ENCODE results near the gene S1PR4.
"Not testable (repeated sequence)": the region's sequence is repeated elsewhere in the genome, so short reads cannot be mapped to it uniquely, and the experiment has no call there.

Gene S1PR4

DNA sequence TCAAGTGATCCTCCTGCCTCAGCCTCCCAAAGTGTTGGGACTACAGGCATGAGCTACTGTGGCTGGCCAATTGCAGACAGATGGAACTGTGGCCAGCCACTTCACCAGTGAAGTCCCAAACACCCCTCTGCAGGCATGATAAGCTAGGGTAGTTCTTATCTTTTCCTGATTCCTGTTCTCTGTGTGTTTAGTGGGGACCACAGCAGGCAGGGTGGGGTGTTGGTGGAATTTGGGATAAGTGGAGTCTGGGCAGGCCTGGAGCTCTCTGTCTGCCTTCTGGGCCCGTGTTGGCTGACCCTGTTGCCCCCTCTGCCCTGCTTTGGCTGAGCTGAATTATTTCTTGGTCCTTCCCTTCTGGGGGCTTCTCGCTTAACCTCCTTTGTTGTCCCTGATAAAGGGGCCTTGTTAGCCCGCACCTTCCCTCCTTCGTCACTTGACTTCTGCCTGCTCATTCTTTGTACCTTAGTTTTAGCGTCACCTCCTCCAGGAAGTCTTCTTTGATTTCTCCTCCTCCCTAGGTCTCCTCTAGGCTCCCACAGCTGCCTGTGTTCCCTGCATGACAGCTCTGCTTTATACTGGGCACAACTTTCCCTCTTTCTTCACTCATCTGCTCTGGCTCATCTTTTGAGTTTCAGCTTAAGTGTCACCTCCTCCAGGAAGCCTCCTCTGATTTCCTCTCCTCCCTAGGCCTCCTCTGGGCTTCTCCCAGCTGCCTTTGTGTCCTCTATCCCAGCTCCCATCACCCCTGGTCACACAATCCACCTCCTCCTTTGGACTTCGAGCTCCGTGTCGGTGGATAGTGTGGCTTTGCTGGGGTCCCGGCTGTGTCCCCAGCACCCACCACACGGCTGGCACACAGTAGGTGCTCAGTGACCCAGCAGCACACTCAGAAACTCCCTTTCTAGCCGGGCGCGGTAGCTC lies 5.4 kb downstream of the S1PR4 start:
- no peak for DNase-seq (ENCODE audit: low spot score)

DNA sequence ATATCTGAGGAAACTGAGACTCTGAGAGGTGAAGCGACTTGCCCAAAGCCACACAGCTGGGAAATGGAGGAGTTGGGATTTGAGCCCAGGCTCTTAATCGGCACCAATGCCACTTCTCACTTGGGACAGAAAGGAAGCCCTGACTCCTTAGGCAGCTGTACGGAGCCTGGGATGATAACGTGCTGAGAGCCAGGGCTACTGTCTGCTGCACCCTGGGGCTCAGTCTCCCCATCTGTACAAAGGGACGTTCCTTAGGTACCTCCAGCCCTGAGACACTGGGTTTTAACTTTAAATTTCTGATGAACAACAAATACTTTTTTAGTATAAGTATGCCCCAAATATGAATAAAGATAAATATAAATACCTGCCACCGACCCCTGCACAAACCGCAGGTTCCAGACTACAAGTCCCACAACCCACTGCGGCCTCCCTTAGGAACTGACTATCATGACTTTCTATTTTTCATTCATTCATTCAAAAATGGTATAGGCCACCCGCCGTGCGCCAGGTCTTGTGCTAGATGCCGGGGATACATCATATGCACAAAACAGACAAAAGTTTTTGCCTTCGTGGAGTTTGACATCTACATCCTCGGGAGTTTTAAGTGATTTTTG lies 6.4 kb downstream of the S1PR4 start:
- peak; percentile 65 for DNase-seq (ENCODE audit: low spot score)

DNA sequence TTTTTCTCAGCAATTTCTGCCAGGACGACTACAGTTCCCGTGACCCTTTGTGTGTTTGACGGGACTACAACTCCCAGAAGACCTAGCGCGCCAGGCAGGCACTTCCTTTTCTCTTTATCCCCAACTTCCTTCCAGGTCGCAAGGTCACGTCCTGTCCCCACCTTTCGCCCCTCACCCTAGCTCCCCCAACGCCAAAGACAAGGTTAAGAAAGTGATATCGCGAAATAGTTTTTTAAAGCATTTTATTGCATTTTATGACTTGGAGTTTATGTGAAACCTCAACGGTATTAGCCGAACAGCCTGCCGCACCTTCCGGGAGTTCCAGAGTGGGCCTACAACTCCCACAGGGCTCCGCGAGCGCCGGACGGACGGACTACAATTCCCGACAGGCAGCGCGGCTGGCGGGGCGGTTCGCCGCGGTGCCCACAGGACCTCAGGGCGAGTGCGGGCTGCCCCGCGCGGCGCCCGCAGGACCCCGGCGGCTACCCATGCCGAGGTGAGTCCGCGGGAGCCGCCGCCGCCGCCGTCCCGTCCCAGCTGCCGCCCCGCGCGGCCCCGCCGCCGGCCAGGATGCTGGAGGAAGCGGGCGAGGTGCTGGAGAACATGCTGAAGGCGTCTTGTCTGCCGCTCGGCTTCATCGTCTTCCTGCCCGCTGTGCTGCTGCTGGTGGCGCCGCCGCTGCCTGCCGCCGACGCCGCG lies 7.0 kb downstream of the S1PR4 start, which contains the start of gene NCLN:
NCLN (plus strand) TSS at position 470 of the 699 bp plus-strand sequence; CDS start at position 571, 101 bp downstream.
- peak; percentile 96 for DNase-seq (ENCODE audit: low spot score)

DNA sequence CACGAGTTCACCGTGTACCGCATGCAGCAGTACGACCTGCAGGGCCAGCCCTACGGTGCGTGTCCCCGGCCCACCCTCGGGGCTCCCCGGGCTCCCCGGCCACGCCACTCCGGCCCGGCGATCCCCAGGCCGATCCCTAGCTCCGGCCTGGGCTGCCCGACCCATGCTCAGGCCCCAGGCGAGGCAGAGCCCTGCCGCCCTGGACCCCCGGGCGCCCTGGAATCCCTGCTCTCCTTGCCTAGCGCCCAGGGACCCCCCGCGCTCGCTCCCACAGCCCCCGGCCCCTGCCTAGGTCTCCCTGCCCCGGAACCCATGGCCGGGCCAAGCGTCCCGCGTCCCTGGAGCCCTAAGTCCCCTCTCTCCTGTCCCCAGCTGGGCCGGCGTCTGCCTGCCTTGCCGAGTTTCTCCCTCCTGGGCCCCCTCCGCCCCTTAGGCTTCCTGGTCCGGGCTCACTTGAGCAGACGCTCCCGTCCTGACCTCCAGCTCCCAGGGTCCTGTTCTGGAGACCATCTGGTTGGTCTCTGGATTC lies 7.7 kb downstream of the S1PR4 start:
- no peak for DNase-seq (ENCODE audit: low spot score)

DNA sequence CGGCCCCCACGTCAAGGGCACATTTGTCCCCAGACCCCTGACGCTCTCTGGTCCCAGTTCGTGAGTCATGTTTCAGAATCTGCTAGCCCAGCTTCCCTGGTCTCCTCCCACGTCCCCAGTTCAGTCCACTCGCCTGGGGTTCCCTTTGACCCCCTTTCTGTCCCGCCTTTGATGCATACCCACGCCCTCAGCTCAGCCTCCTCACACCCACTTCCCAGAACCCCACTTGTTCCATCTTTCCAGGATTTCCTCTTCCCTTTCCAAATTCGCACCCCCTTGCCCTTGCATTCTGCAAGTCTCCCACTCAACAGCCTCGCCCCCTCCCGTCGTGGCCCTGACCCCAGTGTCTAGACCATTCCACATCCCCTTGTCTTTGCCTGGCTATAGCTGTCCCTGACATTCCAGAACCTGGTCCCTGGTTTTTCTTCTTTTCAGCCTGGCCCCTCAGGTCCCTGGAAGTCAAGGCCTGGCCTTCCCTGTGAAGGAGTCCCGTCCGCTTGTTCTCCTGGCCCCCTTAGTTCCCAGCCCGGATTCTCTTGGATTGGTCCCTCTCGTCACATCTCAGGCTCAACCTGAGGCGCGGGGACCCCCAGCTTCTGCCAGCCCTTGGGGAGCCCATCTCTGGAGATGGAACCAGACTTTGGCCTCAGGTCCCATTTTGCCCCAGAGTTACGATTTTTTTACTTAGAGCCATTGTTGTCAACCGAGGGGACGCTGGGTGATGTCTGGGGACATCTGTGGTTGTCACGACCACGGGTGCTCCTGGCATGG lies 8.5 kb downstream of the S1PR4 start:
- no peak for DNase-seq (ENCODE audit: low spot score)

DNA sequence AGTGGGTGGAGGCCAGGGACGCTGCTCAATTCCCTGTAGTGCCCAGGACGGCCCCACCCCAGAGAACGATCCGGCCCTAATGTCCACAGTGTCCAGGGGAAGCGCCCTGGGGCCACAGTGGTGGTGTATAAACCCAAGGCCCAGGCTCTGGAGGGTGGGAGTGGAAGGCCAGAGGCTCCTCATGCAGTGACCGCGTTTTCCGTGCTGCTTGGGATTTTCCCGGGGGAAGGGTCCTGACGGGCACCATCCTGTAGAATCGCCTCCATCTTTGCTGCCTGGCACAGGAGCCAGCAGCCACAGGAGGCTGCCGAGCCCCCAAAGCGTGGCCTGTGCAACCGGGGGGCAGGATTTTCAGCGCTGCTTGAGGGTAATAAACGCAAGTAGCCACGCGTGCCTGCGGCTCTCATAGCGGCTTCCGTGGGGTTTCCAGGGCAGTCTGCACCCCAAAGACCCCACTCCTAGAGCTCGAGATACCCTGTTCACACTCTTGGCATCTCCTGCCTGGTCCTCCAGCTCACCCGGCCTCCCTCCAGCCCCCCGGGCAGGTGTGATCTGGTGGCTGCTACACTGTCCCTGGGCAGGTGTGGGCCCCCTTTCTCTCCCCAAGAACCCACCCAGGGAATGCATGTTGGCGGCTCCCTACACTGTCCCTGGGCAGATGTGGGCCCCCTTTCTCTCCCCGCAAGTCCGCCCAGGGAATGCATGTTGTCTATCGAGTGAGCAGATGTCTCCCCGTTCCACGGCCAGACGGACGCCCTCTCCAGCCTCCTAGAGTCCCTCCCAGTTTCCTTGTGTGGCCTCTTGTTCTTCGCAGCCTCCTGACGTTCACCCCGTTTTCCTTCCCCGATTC lies 9.3 kb downstream of the S1PR4 start:
- DNase-seq (ENCODE audit: low spot score): no peak

DNA sequence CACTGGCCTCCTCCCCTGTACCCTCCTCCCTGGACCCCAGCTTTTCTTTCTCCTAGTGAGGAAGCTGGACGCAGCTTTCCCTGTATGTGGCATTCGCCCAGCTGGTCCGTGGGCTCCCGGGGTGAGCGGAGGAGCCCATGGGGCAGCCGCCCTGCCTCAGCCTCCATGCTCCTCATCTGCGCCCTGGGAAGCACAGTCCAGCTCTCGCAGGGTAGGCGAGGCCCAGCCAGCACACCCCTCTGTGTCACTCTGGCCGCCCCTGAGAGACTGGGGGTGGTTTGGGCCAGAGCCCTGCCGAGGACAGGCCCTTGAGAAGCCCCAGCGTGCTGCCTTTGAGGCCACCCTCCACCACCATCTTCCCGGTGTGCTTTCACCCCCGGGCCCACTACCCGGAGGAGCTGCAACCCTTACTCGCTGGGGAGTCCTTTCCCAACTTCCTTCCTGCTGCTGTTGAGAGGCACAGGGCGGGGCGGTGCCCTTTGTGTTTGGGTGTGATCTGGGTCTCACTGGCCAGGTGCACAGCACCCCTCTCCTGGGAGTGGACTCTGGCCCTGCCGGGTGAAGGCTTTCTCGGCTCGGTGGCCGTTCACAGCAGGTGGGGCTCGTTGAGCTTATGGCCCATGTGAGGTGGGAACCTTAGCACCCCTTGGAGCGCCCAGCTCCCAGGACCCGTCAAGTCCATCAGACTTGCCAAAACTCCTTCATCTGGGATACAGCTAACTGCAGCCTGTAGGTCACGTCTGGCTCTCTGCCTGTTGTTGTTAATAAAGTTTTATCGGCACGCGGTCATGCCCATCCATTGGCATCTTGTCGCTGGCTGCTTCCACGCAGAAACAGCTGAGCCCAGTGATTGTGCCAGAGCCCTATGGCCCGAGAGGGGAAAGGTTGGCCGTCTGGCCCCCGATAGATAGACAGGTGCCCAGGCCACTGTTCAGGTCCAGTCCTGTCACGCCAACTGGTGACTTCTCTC lies 10.3 kb downstream of the S1PR4 start:
- DNase-seq (ENCODE audit: low spot score): no peak

DNA sequence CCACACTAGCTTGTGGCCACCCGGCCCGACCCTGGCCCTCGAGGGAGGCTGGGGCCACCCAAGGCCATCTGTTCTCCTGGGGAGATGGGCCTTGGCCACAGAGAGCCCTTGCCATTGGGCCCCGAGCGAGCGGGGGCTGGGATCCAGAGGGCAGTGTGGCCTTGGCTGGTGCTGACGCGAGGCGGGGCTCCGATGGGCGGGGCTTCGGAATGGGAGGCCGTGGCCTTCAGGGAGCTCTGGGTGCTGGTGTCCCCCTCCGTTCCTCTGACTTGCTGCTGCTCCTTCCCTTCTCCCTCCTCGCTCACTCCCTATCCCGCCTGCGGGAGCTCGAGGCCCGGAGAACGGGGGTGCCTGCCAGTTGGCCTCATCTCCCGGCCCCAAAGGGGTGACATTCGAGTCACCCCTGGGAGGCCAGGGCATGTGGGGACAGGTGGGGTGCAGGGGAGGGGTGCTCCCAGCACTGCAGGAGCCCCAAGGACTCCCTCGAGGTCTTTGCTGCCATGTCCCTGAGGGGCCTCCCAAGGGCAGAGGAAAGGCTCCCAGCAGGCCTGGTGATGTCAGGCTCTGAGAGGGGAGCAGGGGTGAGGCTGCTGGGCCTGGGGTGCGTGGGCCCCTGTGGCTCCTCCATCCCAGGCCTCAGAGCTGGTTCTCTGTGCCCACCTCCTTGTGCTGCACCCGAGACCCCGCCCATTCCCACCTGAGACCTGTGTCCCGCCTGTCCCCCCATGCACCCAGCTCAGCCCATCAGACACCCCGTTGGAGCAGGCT lies 11.3 kb downstream of the S1PR4 start:
- no peak for DNase-seq (ENCODE audit: low spot score)

DNA sequence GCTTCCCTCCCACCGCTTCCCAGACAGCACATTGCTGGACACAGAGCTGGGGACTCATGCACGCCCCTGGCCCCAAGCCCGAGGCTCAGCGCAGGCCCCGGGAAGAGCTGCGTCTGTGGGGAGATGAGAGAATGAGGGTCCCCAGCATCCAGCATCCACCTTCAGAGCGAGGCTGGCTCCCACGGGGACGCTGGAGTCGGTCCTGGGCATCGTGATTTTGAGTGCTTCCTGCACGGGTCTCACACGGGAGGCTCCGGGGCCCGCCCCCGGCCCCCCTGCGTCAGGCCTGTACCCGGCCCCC lies 11.9 kb downstream of the S1PR4 start:
- no peak for DNase-seq (ENCODE audit: low spot score)

DNA sequence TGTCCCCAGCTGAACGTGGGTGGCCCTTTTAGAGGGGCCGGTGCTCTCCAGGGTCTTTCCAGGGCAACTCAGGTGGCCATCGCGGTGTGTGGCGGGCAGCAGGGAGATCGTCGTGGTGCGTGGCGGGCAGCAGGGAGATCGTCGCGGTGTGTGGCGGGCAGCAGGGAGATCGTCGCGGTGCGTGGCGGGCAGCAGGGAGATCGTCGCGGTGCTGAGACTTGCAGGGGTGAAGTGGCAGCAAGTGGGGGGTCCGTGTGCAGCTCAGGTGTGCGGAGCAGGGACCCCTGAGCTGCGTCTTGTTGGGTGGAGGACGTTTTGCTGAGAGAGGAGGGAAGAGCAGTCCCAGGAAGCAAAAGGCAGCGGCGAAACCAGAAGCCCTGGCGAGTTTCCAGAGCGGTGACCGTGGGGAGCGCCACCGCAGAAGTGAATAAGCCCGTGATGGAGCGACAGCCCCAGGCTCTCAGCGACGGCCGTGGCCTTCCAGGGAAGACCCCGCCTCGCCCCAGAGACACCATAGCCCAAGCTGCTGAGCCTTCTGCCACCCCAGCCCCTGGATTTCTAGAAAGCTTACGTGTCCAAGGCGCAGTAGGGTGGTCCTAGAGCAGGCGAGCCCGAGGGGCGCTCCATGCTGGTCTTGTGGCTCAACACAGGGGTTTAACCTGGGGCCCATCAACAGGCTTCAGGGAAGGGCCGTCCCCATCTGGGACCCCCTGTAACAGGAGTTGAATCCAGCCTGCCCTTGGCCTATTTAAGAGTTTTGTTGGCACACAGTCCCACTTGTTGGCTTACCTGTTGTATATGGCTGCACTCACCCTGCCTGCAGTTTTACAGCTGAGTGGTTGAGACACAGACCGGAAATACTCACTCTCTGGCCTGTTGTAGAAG lies 12.6 kb downstream of the S1PR4 start:
- DNase-seq (ENCODE audit: low spot score): no peak

DNA sequence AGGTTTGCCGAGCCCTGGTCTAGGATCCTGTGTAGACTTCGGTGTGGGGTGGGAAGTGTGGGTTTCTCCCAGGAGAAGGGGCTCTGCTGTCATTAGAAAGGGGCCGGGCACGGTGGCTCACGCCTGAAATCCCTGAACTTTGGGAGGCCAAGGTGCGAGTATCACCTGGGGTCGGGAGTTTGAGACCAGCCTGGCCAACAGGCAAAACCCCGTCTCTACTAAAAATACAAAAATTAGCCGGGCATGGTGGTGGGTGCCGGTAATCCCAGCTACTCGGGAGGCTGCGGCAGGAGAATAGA lies 13.2 kb downstream of the S1PR4 start:
- not testable (repeated sequence) for DNase-seq (ENCODE audit: low spot score)

DNA sequence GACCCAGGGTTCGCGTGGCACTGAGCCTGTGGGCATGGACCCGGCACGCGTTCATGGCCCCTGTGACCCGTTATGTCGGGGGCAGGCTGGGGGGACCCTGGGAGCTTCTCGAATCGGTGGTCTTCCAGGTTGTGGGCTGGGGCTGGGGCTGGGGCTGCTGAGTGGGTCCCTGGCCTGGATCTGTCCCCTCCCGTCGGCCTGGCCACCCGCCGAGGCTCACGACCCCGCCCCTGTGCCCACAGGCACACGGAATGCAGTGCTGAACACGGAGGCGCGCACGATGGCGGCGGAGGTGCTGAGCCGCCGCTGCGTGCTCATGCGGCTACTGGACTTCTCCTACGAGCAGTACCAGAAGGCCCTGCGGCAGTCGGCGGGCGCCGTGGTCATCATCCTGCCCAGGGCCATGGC lies 13.7 kb downstream of the S1PR4 start:
- DNase-seq (ENCODE audit: low spot score): no peak

DNA sequence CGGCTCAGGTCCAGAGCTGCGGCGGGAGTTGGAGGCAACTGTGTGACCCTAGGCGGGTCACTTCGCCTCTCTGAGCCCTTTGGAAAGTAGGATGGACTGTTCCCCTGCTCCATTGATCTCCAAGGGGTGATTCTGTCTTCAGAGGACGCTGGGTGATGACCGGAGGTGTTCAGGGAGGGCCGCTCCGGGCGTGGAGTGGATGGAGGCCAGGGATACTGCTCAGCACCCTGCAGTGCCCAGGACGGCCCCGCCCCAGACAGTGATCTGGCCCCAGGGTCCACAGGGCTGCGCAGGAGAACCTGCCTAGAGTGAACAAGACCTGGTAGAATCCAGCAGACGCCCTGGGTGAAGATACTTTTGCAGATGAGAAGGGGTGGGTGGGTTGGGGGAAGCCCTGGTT lies 14.1 kb downstream of the S1PR4 start:
- no peak for DNase-seq (ENCODE audit: low spot score)

DNA sequence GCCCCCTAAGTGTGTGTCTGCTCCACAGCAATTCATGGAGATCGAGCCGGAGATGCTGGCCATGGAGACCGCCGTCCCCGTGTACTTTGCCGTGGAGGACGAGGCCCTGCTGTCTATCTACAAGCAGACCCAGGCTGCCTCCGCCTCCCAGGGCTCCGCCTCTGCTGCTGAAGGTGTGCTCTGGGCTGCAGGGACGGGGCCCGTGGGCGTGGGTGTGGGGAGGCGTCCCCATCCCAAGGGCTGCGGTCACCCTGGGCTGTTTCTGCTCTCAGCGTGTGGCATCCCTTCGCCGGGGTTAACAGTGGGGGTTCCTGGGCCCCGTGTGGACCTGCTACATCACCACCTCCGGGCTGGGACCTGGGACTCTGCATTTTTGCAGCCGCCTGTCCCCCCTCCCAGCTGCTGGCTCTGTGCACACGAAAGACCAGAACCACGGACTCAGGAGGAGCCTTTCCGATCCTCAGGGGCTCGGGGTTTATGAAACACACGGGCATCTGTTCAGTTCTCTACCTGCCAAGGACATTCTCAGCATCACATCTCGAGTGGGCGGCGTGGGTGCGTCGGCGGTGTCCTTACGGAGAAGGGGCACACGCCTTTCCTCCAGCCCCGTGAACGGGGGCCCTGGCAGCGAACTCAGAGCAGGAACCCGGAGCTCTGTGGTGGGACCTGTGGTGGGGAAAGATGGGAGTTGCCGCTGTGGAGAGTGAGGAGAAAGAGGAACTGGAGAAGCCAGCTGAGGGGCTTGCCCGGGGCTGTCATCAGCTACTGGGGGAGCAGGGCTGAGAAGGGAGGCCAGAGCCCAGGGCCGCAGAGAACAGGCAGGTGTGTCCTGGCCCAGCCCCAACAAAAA lies 14.9 kb downstream of the S1PR4 start:
- no peak for DNase-seq (ENCODE audit: low spot score)

DNA sequence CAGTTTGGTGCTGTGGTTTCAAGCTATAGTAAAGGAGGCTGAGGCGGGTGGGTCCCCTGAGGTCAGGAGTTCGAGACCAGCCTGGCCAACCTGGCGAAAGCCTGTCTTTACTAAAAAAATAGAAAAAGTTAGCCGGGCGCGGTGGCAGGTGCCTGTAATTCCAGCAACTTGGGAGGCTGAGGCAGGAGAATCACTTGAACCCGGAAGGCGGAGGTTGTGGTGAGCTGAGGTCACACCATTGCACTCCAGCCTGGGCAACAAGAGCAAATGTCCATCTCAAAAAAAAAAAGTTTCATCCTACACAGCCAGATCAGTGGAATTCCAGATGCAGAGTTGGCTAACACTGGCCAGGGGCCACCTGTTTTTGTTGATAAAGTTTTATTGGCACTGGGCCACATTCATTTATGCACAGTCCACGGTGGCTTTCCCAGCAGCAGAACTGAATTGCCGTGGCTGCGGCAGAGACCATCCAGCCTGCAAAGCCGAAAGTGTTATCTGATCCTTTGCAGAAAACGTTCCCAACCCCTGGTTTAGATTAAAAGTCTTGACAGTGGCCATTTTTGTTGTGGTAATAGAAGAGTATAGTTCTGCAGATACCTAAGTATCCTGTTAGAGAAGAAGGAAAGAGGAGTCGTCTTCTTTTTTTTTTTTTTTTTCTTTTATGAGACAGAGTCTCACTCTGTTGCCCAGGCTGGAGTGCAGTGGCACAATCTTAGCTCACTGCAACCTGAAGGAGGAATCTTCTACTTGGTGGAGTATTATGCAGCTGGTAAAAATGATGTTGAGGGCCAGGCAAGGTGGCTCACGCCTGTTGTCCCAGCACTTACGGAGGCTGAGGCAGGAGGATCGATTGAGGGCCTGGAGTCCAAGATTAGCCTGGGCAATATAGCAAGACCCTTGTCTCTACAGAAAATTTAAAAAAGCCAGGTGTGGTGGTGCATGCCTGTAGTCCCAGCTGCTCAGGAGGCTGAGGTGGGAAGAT lies 15.8 kb downstream of the S1PR4 start:
- no peak for DNase-seq (ENCODE audit: low spot score)

All from AG20443 (cell line).